T-helper 2 cell treated with Interferon-gamma antibody and Interleukin-4, amounts not matched to agents 5 μg/mL and 100 μg/mL, for 36 hours (primary cell): Measurements from ENCODE around the gene CCER1.

Source experiments
- DNase-seq: peaks from one replicate; pipeline ENCODE4 v3.0.0; 2021; ENCODE audit warnings: low spot score
- H3K27ac Mint-ChIP-seq: one replicate; pipeline ENCODE4 v1.8.0; 2021; ENCODE audit warnings: mild to moderate bottlenecking, mixed read lengths
- H3K27me3 Mint-ChIP-seq: one replicate; pipeline ENCODE4 v1.8.0; 2021; ENCODE audit warnings: low read depth, mixed read lengths
- H3K36me3 Mint-ChIP-seq: one replicate; pipeline ENCODE4 v1.8.0; 2021; ENCODE audit warnings: low read depth, mixed read lengths
- H3K4me1 Mint-ChIP-seq: one replicate; pipeline ENCODE4 v1.8.0; 2021; ENCODE audit warnings: low read depth, mixed read lengths
- H3K4me3 Mint-ChIP-seq: one replicate; pipeline ENCODE4 v1.8.0; 2022; ENCODE audit warnings: mild to moderate bottlenecking, moderate library complexity, mixed read lengths
- H3K9me3 Mint-ChIP-seq: one replicate; pipeline ENCODE4 v1.8.0; 2021; ENCODE audit warnings: mixed read lengths

The CCER1 gene

GRCh38 chr12:90979019-90979418, 24.0 kb upstream of the CCER1 start:
- Mint-ChIP-seq H3K4me1 (no peaks in the 10 kb centered on the region), H3K27me3 (no peaks in the 10 kb centered on the region), H3K4me3 (no peak overlapping the region), H3K9me3 (no peaks in the 10 kb centered on the region), H3K27ac (no peak overlapping the region), H3K36me3 (no peaks in the 10 kb centered on the region)
- DNase-seq = no peak

- no peak for DNase-seq
- no peaks in the 10 kb centered on the region for H3K9me3 Mint-ChIP-seq
- H3K27me3 Mint-ChIP-seq = no peaks in the 10 kb centered on the region
- no peaks in the 10 kb centered on the region for H3K4me1 Mint-ChIP-seq
- H3K36me3 Mint-ChIP-seq = no peaks in the 10 kb centered on the region
- no peak overlapping the region for H3K27ac Mint-ChIP-seq
- H3K4me3 Mint-ChIP-seq = no peak overlapping the region
Measured at GRCh38 chr12:90978117-90978770, 23.3 kb upstream of the CCER1 start.

- H3K4me3 Mint-ChIP-seq = no peak overlapping the region
- no peaks in the 10 kb centered on the region for H3K9me3 Mint-ChIP-seq
- H3K36me3 Mint-ChIP-seq = no peaks in the 10 kb centered on the region
- no peak for DNase-seq
- no peaks in the 10 kb centered on the region for H3K4me1 Mint-ChIP-seq
- H3K27me3 Mint-ChIP-seq = no peaks in the 10 kb centered on the region
- H3K27ac Mint-ChIP-seq = no peak overlapping the region
Measured at GRCh38 chr12:90977224-90977623, 22.2 kb upstream of the CCER1 start.

- no peak overlapping the region for H3K4me3 Mint-ChIP-seq
- DNase-seq = no peak
- no peaks in the 10 kb centered on the region for H3K36me3 Mint-ChIP-seq
- H3K9me3 Mint-ChIP-seq = no peaks in the 10 kb centered on the region
- no peaks in the 10 kb centered on the region for H3K27me3 Mint-ChIP-seq
- no peak overlapping the region for H3K27ac Mint-ChIP-seq
- no peaks in the 10 kb centered on the region for H3K4me1 Mint-ChIP-seq
Measured at GRCh38 chr12:90974286-90974685, 19.3 kb upstream of the CCER1 start.

GRCh38 chr12:90972226-90972625, 17.2 kb upstream of the CCER1 start:
- H3K36me3 Mint-ChIP-seq = no peaks in the 10 kb centered on the region
- no peaks in the 10 kb centered on the region for H3K9me3 Mint-ChIP-seq
- no peak overlapping the region for H3K27ac Mint-ChIP-seq

GRCh38 chr12:90970911-90971310, 15.9 kb upstream of the CCER1 start:
- H3K9me3 Mint-ChIP-seq = no peaks in the 10 kb centered on the region
- H3K4me3 Mint-ChIP-seq = no peak overlapping the region
- no peak overlapping the region for H3K27ac Mint-ChIP-seq
- no peak for DNase-seq
- H3K27me3 Mint-ChIP-seq = peaks cover 2% of the 10 kb centered on the region
- no peaks in the 10 kb centered on the region for H3K36me3 Mint-ChIP-seq
- no peaks in the 10 kb centered on the region for H3K4me1 Mint-ChIP-seq

More at GRCh38 chr12:90972226-90972625, 17.2 kb upstream of the CCER1 start:
- DNase-seq = no peak
- Mint-ChIP-seq H3K4me3 (no peak overlapping the region), H3K27me3 (no peaks in the 10 kb centered on the region), H3K4me1 (no peaks in the 10 kb centered on the region)

GRCh38 chr12:90970471-90970870, 15.5 kb upstream of the CCER1 start:
- Mint-ChIP-seq H3K36me3 (no peaks in the 10 kb centered on the region), H3K4me1 (no peaks in the 10 kb centered on the region), H3K27ac (no peak overlapping the region), H3K27me3 (peaks cover 2% of the 10 kb centered on the region), H3K9me3 (no peaks in the 10 kb centered on the region), H3K4me3 (no peak overlapping the region)
- no peak for DNase-seq

GRCh38 chr12:90969851-90970250, 14.9 kb upstream of the CCER1 start:
- no peaks in the 10 kb centered on the region for H3K36me3 Mint-ChIP-seq
- no peaks in the 10 kb centered on the region for H3K9me3 Mint-ChIP-seq
- peaks cover 2% of the 10 kb centered on the region for H3K27me3 Mint-ChIP-seq
- no peak overlapping the region for H3K27ac Mint-ChIP-seq
- DNase-seq = no peak
- H3K4me3 Mint-ChIP-seq = no peak overlapping the region
- H3K4me1 Mint-ChIP-seq = no peaks in the 10 kb centered on the region

GRCh38 chr12:90969346-90969745, 14.4 kb upstream of the CCER1 start:
- no peak for DNase-seq
- Mint-ChIP-seq H3K4me1 (no peaks in the 10 kb centered on the region), H3K27me3 (peaks cover 2% of the 10 kb centered on the region), H3K9me3 (no peaks in the 10 kb centered on the region), H3K36me3 (no peaks in the 10 kb centered on the region), H3K27ac (no peak overlapping the region), H3K4me3 (no peak overlapping the region)

GRCh38 chr12:90965204-90965603, 10.2 kb upstream of the CCER1 start:
- H3K36me3 Mint-ChIP-seq = no peaks in the 10 kb centered on the region
- no peaks in the 10 kb centered on the region for H3K9me3 Mint-ChIP-seq
- peaks cover 2% of the 10 kb centered on the region for H3K27me3 Mint-ChIP-seq
- no peak overlapping the region for H3K4me3 Mint-ChIP-seq
- H3K27ac Mint-ChIP-seq = no peak overlapping the region
- DNase-seq = no peak
- H3K4me1 Mint-ChIP-seq = no peaks in the 10 kb centered on the region

GRCh38 chr12:90964616-90965015, 9.6 kb upstream of the CCER1 start:
- H3K36me3 Mint-ChIP-seq = no peaks in the 10 kb centered on the region
- H3K4me1 Mint-ChIP-seq = no peaks in the 10 kb centered on the region
- H3K9me3 Mint-ChIP-seq = no peaks in the 10 kb centered on the region
- no peak overlapping the region for H3K4me3 Mint-ChIP-seq
- DNase-seq = no peak
- H3K27ac Mint-ChIP-seq = no peak overlapping the region
- H3K27me3 Mint-ChIP-seq = peaks cover 2% of the 10 kb centered on the region

- peaks cover 2% of the 10 kb centered on the region for H3K27me3 Mint-ChIP-seq
- H3K4me3 Mint-ChIP-seq = no peak overlapping the region
- no peaks in the 10 kb centered on the region for H3K9me3 Mint-ChIP-seq
- H3K4me1 Mint-ChIP-seq = no peaks in the 10 kb centered on the region
- no peak for DNase-seq
- H3K36me3 Mint-ChIP-seq = no peaks in the 10 kb centered on the region
- no peak overlapping the region for H3K27ac Mint-ChIP-seq
Measured at GRCh38 chr12:90963946-90964345, 9.0 kb upstream of the CCER1 start.

GRCh38 chr12:90961154-90961553, 6.2 kb upstream of the CCER1 start:
- Mint-ChIP-seq H3K36me3 (no peaks in the 10 kb centered on the region), H3K27me3 (no peaks in the 10 kb centered on the region), H3K9me3 (no peaks in the 10 kb centered on the region), H3K27ac (no peak overlapping the region), H3K4me1 (no peaks in the 10 kb centered on the region), H3K4me3 (no peak overlapping the region)
- no peak for DNase-seq

GRCh38 chr12:90959538-90960139, 4.7 kb upstream of the CCER1 start:
- no peak for DNase-seq
- H3K27ac Mint-ChIP-seq = no peak overlapping the region
- H3K4me1 Mint-ChIP-seq = no peaks in the 10 kb centered on the region
- no peaks in the 10 kb centered on the region for H3K27me3 Mint-ChIP-seq
- H3K9me3 Mint-ChIP-seq = no peaks in the 10 kb centered on the region
- no peak overlapping the region for H3K4me3 Mint-ChIP-seq
- H3K36me3 Mint-ChIP-seq = no peaks in the 10 kb centered on the region

GRCh38 chr12:90959032-90959431, 4.1 kb upstream of the CCER1 start:
- Mint-ChIP-seq H3K4me1 (no peaks in the 10 kb centered on the region), H3K27ac (no peak overlapping the region), H3K9me3 (no peaks in the 10 kb centered on the region), H3K27me3 (no peaks in the 10 kb centered on the region), H3K4me3 (no peak overlapping the region), H3K36me3 (no peaks in the 10 kb centered on the region)
- DNase-seq = no peak
